Left renal cortex interstitium (tissue), 4 donors: Measurements from ENCODE around the gene EDEM1. TPM values are rescaled to one million over a fixed set of nuclear protein-coding genes. Genes with fewer than 3 reads are reported as not detected.
"Not testable (repeated sequence)": the region's sequence is repeated elsewhere in the genome, so short reads cannot be mapped to it uniquely, and the experiment has no call there.

Experiments
- DNase-seq, 4 donors: peaks; one replicate each; pipeline ENCODE4 v3.0.0-alpha.2; 2013; ENCODE audit warnings: low read depth in 4 of 4, low spot score in 2 of 4, missing footprints in 1 of 4
- polyA plus RNA-seq, 4 donors: library from polyadenylated mRNA; unstranded; fragments of 120-200 nt; gene quantifications; one replicate each; pipeline ENCODE4 v1.2.1, GENCODE V29; 2013; ENCODE audit not compliant: insufficient read length in 4 of 4

EDEM1 gene
- polyA plus RNA-seq, 4 donors, result 15.2 to 24.0 (median 18.8) TPM

GRCh38 chr3:5227812-5228211, 40.3 kb downstream of the EDEM1 start:
- DNase-seq, result no peak

DNA sequence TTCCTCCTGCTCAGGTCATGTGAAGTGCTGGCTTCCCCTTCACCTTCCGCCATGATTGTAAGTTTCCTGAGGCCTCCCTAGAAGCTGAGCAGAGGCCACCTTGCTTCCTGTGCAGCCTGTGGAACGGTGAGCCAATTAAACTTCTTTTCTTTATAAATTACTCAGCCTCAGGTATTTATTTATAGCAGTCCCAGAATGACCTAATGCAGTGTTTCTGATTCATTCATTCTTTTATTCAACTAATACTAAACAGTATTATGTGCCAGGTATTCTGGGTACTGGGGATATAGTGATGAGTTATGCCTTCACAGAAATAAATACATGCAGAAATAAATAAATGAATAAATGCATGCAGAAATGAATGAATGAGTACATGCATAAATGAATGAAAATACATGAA, 41.9 kb downstream of the EDEM1 start:
- DNase-seq, result no peak

DNA sequence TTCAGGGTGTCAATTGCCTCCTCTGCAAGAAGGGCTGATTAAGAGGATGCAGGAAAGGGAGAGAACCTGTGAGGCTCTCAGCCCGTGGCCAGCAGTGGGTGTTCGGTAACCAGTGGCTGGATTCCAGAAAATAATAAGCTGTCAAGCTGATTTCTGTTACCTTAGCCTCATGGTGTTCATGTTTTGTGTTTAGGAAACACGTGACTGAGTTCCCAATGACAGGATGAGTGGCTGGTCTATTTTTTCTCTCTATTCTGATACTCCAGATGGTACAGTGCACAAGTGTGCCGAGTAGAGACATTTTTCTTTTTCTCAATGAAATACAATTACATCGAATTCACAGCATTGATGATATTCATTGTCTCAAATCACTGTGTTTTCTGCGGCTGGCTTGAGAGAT, 43.6 kb downstream of the EDEM1 start:
- DNase-seq, result no peak

DNA sequence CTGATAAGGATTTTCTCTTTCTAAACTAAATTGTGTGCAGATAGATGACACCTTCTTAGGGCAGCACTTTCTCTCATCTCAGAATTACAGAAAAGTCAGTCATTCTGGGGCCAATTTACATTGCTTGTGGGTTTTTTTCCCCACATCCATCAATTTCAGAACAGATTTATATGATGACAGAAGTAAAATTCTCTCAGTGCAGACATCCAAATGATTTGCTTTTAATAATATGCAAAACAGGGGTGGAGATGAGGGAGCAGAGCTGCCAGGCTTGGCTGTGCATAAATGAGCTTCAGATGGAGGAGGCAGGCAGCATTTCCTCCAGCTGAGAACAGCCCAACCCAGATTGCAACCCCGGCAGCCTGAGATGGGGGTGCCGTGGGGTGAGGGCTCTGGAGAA, 44.0 kb downstream of the EDEM1 start:
- no peak for DNase-seq

DNA sequence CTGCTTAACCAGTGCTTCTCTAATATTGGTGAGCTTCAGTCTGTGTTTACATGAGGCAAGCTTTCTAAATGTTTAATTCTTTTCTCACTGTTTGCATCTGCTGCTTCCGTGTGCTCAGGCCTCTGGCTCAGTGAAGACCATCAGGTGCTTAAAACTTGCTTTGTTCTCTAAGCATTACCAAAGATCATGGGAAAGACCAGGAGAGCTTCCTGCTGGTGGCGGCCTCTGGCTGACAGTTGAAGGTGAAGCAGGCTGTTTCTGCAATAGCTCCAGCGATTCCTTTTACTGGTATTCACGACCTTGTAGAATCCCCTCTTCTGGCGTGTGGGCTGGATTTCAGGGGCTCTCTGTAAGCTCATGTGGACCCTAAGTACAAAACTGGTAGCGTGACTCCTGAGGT, 45.1 kb downstream of the EDEM1 start:
- DNase-seq, result no peak

GRCh38 chr3:5233026-5233425, 45.5 kb downstream of the EDEM1 start:
- DNase-seq, result no peak

DNA sequence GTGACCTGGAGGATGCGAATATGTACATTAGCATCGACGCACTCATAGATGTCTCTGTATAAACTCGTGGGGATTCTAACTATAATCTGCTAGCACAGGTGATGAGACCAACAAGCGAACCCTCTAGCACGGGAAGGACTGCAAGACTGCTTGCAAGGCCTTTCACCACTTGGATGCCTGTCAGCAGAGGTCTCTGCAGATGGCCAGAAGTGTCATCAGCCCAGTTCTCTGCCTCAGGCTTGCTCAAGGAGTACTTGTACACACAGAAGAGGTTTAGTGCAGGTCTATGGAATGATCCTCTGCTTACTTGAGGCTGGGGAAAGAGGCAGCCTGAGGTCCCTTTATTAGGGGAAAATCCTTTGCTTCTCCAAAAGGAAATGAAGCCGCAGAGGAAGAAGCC, 48.1 kb downstream of the EDEM1 start:
- DNase-seq, result no peak

DNA sequence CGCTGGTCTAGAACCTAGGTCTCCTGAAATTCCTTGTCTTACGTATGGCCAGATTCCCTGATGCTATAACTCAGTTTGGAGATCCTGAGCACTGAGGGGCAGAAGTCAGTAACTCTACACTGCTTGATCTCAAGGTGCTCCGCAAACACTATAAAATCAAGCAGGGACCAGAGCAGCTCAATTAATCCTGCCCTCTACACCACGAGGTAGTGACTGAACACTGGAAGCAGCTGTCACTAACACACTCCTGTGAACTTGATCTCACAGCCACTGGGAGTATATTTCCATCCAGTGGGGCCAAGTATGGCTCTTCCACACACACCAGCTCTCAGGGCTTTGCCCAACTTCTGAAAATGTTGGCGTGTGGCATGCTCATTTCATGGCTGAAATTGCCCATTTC, 51.0 kb downstream of the EDEM1 start:
- no peak for DNase-seq

DNA sequence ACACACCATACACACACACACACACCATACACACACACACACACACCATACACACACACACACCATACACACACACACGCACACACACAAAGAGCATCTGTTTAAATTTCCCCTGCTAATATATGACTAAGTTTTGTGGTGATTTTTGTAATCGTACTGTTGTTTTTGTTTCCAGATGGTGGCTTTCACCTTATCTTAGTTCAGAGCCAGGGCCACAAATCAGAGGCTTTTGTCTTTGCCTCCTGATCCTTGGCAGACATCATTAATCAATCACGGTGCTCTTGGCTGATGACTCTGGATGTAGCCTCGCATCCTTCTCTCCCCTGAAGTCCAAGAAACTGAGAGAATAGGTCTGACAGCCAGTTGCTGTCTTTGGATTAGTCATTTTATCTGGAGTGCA, 52.1 kb downstream of the EDEM1 start:
- DNase-seq, result no peak

DNA sequence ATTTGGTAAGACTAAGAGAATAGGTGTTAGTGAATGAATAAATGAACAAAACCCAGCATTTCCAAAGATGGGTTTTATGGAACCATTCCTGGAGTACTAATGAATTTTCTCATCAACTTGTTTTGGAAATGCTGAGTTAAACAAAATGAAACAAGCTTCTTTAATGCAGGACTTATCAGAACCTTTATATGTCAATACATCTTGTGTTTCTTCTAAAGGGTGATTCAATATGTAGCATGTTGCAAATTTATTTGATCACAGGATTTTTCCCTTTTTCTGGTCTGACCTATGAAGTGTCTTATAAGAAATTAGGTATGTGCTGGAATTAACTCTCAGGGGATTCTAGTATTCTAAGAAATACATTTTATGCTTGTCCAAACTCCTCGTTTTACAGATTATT, 53.2 kb downstream of the EDEM1 start:
- no peak for DNase-seq

DNA sequence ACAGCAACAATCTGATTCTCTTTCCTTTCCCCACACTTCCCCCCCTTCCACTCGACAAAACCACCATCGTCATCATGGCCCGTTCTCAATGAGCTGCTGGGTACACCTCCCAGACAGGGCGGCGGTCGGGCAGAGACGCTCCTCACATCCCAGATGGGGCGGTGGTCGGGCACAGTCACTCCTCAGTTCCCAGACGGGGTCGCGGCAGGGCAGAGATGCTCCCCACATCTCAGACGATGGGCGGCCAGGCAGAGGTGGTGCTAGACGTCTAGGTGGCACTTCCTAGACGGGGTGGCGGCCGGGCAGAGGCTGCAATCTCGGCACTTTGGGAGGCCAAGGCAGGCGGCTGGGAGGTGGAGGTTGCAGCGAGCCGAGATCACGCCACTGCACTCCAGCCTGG, 55.3 kb downstream of the EDEM1 start:
- not testable (repeated sequence) for DNase-seq

DNA sequence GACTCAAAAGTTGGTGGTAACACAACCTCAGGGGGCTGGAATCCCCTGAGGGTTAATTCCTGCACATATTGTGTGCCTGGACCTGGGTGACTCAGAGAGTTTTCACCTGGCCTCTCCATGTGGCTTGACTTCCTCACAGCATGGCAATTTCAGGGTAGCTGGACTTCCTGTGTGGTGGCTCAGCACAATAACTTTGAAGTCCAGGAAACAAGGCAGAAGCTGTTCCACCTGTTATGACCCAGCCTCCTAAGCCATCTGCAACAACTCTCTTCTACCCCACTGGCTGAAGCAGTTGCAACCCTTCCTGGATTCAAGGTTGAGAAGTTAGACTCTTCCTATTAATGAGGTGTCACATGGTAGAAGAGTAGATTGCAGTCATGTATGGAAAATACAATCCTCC, 58.4 kb downstream of the EDEM1 start:
- DNase-seq, result no peak

- no peak for DNase-seq
These were observed 61.3 kb downstream of the EDEM1 start for GRCh38 chr3:5248822-5249221.

DNA sequence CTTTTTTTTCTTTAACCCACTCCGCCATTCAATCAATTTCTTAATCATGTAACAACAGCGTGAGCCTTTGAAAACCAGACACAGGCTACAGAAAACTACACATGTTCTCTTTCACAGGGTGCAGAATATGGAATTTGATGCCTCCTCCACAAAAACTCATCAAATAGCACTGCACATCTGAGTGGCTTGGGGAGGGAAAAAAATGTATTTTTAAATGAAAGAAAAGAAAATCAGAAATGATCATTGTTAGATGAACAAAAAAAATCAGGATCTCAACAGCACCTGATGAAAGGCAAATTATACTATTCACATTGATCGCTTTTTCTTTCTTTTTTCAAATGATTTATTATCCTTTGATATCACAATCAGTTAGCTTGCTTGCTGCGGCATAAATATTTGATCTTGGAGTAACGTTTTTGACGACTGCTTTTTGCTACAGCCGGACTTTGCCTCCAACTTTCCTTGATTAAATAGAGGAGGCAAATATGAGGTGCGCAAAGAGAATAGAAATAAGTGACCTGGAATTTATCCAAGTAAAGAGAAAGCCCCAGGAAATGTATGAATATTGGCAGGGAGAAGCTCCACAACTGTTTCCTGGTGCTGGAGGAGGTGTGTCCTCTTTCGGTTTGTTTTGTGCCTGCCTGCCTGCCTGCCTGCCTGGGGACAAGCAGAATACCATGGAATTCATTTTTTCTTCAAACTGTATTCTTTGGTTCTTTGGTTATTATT, 63.1 kb downstream of the EDEM1 start:
- no peak for DNase-seq

DNA sequence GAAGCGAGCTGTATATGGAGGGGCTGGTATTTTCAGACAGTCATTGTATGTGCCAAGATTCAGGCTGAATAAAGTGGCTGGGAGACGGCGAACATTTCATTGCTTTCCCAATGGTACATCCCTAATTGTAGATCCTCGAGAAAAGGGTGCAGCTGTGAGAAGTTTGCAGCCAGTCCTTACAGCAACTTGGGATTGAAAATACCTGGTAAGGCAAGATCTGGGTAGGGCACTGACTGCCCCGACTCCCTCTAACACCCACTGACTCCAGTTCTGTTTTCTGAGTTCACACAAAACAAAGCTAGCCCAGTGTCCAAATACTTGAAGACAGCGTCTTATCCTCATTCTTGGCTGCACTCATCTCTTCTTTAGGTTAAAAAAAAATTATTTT, 63.7 kb downstream of the EDEM1 start:
- no peak for DNase-seq

DNA sequence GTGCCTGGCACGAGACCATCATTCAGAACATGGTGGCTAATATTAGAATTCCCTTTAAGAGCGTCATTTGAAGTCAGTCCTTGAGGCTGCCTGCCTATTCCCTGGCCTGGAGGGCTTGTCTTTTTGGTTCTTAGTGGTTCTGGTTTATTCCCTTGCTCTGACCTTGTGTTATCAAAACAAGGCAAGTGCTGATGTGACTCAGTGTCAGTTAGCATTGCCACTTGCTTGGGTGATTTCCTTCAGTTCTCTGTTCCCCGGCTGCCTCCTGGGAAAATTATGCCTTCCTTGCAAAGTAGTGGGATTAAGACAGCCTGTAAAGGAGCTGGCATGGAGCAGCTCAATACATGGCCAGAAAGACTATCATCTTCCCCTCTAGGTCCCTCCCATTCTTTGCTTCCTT, 64.6 kb downstream of the EDEM1 start:
- no peak for DNase-seq

DNA sequence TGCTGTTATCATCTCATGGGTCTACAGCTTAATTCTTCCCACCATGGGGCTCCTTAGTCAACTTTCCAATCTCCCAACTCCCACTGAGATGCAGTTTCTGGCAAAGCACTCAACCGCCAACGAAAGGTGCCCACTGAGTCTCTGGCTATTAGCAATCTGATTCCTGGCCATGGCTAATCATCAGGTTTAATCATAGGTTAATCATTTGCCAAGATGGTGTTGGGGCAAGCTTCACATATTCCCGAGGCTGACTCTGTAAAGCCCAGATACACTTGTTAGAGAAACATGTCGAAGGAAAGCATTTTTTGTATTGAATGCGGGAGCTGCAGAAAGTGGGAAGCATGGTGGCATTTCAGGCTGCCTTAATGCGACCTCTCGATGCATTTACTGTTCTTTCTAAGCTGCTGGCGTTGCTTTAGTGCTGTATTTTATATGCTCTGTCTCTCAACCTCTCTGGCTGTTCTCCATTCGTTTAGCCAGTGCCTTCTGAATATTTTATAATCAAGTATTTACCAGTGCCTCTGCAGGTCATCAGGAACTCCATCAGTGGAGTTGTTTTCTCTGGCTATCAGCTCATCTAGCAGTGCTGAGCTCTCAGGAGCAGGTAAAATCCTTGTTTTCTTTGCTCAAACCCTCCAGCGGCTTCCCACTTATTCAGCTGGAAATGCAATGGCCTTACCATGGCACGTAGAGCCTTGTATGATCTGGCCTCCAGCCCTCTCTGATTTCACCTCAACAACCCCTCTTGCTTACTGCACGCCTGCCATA, 67.0 kb downstream of the EDEM1 start:
- DNase-seq, result no peak

GRCh38 chr3:5255404-5256344, 68.2 kb downstream of the EDEM1 start:
- no peak for DNase-seq

DNA sequence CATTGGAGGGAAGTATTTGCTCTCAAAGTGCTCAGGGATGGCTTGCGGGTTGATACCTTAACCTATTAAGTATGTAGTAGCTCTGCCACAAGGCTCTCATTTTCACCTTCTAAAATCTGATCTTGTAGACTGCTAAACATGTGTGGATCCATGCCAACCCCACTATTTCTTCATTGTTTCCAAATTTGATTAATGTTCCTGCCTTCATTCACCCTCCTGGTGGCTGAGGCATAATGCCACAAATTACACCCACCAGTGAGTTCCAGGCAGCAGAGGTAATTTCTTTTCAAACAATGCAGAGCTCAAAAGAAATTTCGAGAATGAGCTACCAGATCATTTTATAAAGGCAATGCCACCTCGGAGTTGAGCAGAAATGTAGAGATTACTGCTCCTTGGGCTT, 71.0 kb downstream of the EDEM1 start:
- no peak for DNase-seq

- no peak for DNase-seq
These were observed 73.5 kb downstream of the EDEM1 start for GRCh38 chr3:5260992-5261501.

- no peak for DNase-seq
These were observed 75.0 kb downstream of the EDEM1 start for GRCh38 chr3:5262507-5262906.
